ENCODE measurements around the gene PRF1. TPM values are rescaled to one million over a fixed set of nuclear protein-coding genes. Genes with fewer than 3 reads are reported as not detected.
A peak's percentile ranks its signal among the peaks of the same experiment; 100 is the strongest.

PRF1 gene
- total RNA-seq, 1 experiment from 2014 or later = 6.4 TPM

- peaks cover 8 to 12% of the 10 kb centered on the region in 2 experiments; a peak in 2 of 4 replicates for H3K9me3 ChIP-seq (ENCODE audit: control insufficient read depth in 1 of 2, insufficient read depth in 1 of 2, low read depth in 1 of 2, low read length in 2 of 2)
- ATAC-seq = no peak
- ChIA-PET POLR2A (no interaction called here), CTCF (no interaction called here), RAD21 (ENCODE audit: low non-redundant PET in 1 of 2, low total read pairs in 2 of 2, uncharacterized antibody in 2 of 2, unreplicated experiment in 2 of 2) (no interaction called here)
- no peak for DNase-seq (ENCODE audit: low read depth, low spot score)
- no TSS peak for BruUV-seq (replicated peaks)
- no peak overlapping the region for H2AFZ ChIP-seq (ENCODE audit: low read depth, low read length, poor library complexity, severe bottlenecking)
- H3K4me1 ChIP-seq (ENCODE audit: control insufficient read depth in 1 of 2, insufficient read depth in 2 of 2, low read length in 2 of 2) = peaks cover 4 to 26% of the 10 kb centered on the region in 2 experiments; a peak in 3 of 4 replicates
- TF ChIP-seq SRF (IDR thresholded peaks at IDR 0.05; ENCODE audit: low read depth) (no peak), ELF1 (IDR thresholded peaks at IDR 0.05; ENCODE audit: borderline replicate concordance, low read depth) (no peak), EZH2phosphoT487 (IDR thresholded peaks at IDR 0.05; ENCODE audit: borderline replicate concordance) (no peak), REST (IDR thresholded peaks at IDR 0.05; ENCODE audit: low read depth) (no peak), CBX3 (IDR thresholded peaks at IDR 0.05; ENCODE audit: low read depth) (no peak), MAX (IDR thresholded peaks at IDR 0.05) (no peak)
- no peaks in the 10 kb centered on the region for H3K9me2 ChIP-seq (ENCODE audit: insufficient read depth)
- no peak overlapping the region for H3K9ac ChIP-seq (ENCODE audit: low read length)
- no peak overlapping the region for H3K4me3 ChIP-seq (replicated peaks in 1 of 2; ENCODE audit: low read depth in 1 of 2, low read length in 2 of 2)
- no peak overlapping the region for H3K4me2 ChIP-seq (ENCODE audit: low read length)
- H4K20me1 ChIP-seq (ENCODE audit: insufficient read depth) = no peaks in the 10 kb centered on the region
- H3K27me3 ChIP-seq (ENCODE audit: insufficient read depth, low read length) = no peaks in the 10 kb centered on the region
- H3K79me2 ChIP-seq (ENCODE audit: insufficient read depth, low read length) = no peaks in the 10 kb centered on the region
- H3K27ac ChIP-seq (ENCODE audit: low read depth, low read length) = no peak overlapping the region
- intact Hi-C loops (cut with micrococcal nuclease) = no loop called here
- H3K36me3 ChIP-seq (ENCODE audit: control insufficient read depth in 1 of 2, insufficient read depth in 2 of 2, low read length in 2 of 2) = no peaks in the 10 kb centered on the region
Observed at GRCh38 chr10:70621503-70622078, 19.1 kb upstream of the PRF1 start.

GRCh38 chr10:70620020-70620289 is 17.4 kb upstream of the PRF1 start:
- POLR2A ChIA-PET = no interaction called here
- Histone ChIP-seq H4K20me1 (ENCODE audit: insufficient read depth) (no peaks in the 10 kb centered on the region), H3K79me2 (ENCODE audit: insufficient read depth, low read length) (no peaks in the 10 kb centered on the region), H3K4me3 (replicated peaks in 1 of 2; ENCODE audit: low read depth in 1 of 2, low read length in 2 of 2) (no peak overlapping the region), H3K4me1 (ENCODE audit: control insufficient read depth in 1 of 2, insufficient read depth in 2 of 2, low read length in 2 of 2) (peaks cover 4 to 43% of the 10 kb centered on the region in 2 experiments; a peak in 3 of 4 replicates), H3K36me3 (ENCODE audit: control insufficient read depth in 1 of 2, insufficient read depth in 2 of 2, low read length in 2 of 2) (no peaks in the 10 kb centered on the region), H3K9me2 (ENCODE audit: insufficient read depth) (no peaks in the 10 kb centered on the region), H3K27ac (ENCODE audit: low read depth, low read length) (no peak overlapping the region), H3K9ac (ENCODE audit: low read length) (no peak overlapping the region), H3K9me3 (ENCODE audit: control insufficient read depth in 1 of 2, insufficient read depth in 1 of 2, low read depth in 1 of 2, low read length in 2 of 2) (peaks cover 8 to 12% of the 10 kb centered on the region in 2 experiments; a peak in 2 of 4 replicates), H3K27me3 (ENCODE audit: insufficient read depth, low read length) (no peaks in the 10 kb centered on the region), H2AFZ (ENCODE audit: low read depth, low read length, poor library complexity, severe bottlenecking) (peak overlapping the region; percentile 79), H3K4me2 (ENCODE audit: low read length) (no peak overlapping the region)
- no TSS peak for BruUV-seq (replicated peaks)
- ATAC-seq = no peak
- RAD21 ChIA-PET (ENCODE audit: low non-redundant PET in 1 of 2, low total read pairs in 2 of 2, uncharacterized antibody in 2 of 2, unreplicated experiment in 2 of 2) = no interaction called here
- intact Hi-C loops (cut with micrococcal nuclease) = no loop called here
- CTCF ChIA-PET = no interaction called here
- no peak for DNase-seq (ENCODE audit: low read depth, low spot score)
- TF ChIP-seq SIN3A (IDR thresholded peaks at IDR 0.05; ENCODE audit: low read depth) (no peak), ZBTB33 (IDR thresholded peaks at IDR 0.05; ENCODE audit: extremely low read depth, insufficient replicate concordance, low read length) (no peak), MAX (IDR thresholded peaks at IDR 0.05) (no peak), FOSL1 (IDR thresholded peaks at IDR 0.05; ENCODE audit: low read depth) (no peak), POLR2AphosphoS5 (IDR thresholded peaks at IDR 0.05; ENCODE audit: low read depth, low read length) (no peak), EGR1 (IDR thresholded peaks at IDR 0.05; ENCODE audit: low read depth) (no peak)
